NCI-H146 (cell line): ENCODE data around the gene BAHCC1.

Experiments used
- DNase-seq: peaks from one replicate; lab custom pipeline; 2025; lab: John Stamatoyannopoulos, UW

BAHCC1 gene

DNA sequence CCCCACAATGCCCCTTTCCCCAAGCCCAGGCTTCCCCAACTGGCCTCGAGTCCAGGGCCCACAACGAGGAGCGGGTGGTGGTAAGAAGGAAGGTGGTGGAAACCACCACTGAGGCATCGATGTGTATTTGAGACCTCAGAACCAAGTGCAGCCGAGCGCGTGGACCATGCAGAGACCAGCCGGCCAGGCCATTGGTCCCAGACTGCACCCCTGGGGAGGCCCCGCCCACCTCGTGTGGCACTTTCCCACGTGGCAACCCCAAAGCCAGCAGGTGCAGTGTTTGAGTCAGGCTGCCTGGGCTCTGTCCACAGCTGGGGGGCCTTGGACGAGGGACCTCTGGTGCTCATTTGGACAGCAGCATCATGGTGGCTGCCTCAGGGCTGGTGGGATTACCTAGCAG is 28.1 kb upstream of the BAHCC1 start:
- DNase-seq: no peak

DNA sequence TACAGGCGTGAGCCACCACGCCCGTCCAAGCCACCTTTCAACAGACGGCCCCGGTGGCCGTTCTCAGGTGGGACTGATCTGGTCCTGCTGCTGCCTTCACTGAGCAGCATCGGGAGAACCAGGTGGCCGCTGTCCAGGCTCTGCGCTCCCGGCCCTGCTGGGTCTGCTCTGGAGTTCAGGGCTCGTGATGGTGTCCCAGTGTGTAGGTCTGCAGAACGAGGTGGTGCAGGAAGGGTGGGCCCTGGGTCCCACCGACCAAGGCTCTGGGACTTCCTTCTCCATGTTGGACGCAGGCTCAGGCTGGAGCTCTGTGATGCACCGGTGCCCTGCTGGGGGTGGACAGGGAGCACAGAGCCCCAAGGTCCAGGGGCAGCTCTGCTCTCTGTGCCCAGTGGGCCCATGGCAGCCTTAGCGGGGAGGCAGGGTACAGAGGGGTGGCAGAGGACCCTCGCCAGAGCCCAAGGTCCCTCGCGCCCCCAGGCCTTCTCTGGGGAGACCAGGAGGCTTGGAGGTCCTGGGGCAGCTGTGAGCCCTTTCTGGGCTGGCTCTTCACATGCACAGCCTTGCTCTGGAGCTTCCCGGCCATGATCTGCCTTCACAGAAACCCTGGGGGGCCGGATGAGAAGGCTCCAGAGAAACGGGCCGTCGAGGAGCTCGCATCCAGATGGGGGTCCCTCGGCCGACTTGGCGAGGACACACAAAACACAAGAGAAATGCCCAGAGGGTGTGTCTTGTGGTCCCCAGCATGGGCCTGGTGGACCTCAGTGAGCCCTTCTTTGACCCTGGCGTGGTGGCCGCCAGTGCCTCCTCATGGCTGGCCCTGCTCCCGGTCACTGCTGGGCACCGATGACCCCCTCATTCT is 26.9 kb upstream of the BAHCC1 start:
- DNase-seq: no peak

DNA sequence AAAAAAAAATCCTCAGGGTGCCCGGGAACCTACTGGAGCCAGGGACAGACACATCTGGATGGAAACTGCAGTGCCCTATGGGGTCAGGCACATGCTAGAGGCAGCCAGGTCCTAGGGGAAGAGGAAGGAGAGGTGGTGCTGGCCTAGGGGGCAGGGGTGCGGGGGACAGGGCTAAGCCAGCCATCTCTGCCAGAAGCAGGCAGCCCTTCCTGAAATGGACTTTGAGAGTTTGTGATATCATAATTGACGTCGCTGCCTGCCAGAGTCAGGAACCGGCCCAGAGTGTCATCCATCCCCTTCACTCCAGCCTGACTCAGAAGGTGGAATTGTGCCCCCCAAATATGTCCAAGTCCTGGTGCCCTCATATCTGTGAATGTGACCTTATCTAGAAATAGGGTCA is 25.0 kb upstream of the BAHCC1 start:
- no peak for DNase-seq

DNA sequence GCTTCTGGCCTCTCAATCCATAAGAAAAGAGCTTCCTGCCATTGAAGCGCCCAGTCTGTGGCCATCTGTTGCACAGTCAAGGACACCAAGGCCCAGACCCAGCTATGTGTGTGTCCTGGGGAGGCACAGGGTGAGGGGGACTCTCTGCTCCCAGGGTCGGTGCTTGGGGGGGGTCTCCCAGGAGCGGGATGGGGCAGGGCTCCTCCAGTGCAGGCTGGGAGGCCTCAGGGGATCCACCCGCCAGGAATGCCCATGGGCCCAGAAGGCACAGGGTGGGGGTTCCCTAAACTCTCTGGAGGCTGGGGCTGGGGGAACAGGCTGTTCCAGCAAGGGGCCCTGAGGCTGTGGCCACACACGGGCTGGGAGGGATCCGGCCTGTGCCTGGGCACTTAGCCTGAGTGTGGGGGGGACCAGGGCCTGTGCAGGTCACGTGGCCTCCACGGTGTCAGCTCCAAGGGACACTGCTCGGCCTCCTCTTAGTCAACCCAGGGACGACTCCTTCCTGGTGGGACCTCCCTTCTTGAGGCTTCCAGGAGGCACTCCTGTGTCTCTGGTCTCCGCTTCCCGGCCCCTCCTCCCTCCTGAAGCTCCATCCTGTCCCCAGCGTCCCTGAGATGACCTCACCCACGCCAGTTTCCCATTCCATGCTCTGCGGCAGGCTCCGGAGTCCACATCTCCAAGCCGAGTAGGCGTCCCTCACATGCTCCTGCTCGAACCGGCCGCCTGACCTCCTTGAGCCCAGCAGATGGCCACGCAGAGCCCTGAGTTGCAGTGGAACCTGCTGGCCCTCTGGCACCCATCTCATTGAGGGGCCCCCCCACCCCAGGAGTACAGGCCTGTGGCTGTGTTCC is 23.1 kb upstream of the BAHCC1 start:
- DNase-seq: no peak

DNA sequence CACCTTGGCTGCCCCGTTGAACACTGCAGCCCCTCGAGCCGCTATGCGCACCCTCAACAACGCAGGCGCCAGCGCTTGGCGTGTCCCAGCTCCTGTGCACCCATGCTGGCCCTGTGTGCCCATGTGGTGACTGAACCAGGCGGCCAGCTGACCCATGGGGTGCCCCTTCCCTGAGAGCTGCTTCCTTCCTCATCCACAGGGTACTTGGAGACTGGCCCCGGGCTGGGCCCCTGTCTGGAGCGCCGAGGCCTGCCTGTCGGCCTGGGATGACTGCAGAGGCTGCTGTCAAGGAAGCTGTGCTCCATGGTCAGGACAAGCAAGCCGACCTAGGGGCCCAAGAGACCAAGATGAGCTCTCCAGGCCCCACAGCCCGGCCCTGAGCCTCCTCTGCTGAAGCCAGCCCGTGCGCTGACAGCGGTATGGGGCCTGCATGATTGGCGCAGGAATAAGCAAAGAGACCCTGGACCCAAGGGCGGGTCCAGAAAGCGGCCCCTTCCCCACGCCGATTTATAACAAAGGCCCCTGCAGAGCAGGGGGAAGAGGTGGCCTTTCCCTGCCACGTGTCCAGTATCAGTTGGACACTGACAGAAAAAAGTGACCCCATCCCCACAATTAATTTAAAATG is 21.6 kb upstream of the BAHCC1 start:
- no peak for DNase-seq

DNA sequence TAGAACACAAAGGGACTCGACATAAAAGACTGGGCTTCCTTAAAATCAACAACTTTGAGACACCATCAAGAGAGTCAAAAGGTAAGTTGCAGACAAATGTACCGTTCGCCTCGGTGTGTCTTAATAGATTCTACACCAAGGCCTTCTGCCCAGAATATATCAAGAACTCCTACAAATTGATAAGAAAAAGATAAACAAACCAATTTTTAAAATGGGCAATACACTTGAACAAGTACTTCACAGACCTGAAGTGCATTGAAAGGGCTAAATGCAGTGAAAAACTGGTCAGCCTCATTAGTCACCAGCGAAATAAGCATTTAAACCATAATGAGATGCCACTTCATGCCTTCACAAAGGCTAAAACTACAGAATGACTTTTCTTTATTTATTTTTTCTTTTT is 20.4 kb upstream of the BAHCC1 start:
- DNase-seq: no peak

DNA sequence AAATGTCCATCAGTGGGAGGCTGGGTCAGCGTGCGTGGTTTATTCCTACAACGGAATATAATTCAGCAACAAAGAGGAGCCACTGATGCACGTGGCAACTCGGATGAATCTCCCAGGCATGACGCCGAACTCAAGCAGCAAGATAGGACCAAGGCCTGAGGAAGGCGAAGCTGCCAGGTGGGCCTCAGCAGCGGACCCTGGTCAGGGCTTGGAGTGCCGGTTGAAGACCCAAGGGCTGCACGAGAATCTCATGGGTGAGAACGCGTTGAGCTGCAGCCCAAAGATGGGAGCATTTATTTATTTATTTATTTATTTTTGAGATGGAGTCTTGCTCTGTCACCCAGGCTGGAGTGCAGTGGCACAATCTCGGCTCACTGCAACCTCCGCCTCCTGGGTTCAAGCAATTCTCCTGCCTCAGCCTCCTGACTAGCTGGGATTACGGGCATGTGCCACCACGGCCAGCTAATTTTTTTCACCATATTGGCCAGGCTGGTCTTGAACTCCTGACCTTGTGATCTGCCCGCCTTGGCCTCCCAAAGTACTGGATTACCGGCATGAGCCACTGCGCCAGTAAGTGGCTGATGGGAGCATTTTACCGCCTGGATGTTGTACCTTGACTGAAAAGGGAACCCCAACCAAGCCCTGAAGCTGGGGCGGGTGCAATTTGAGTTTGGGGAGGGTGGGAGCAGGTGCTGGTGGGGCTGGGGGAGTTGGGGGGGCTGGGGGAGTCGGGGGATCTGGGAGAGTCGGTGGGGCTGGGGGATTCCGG is 18.1 kb upstream of the BAHCC1 start:
- no peak for DNase-seq

DNA sequence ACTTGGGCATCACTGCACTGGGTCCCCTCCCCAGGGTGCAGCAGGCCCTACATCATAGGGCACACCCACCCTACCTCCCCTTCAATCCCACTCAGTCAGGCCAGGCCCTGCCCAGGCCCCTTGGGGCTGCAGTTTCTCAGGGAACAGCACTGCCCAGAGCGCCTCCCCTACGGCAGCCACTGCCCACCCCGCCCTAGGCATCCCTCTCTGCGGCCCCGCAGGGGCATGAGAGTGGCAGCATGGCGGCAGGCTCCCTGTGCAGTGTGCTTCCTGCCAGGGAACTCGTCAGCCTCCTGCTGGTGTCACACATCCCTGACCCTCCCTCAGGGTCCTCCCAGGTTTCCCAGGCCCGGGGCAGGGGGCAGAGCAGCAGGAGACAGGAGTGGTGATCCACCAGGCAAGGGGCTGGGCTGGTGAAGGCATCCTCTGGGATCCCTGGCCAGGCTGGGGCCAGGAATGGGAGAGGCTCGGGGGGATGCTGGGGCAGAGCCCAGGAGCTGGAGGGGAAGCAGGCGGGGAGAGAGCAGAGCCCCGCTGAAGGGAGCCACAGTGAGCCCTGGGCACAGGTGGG is 16.2 kb upstream of the BAHCC1 start:
- no peak for DNase-seq

DNA sequence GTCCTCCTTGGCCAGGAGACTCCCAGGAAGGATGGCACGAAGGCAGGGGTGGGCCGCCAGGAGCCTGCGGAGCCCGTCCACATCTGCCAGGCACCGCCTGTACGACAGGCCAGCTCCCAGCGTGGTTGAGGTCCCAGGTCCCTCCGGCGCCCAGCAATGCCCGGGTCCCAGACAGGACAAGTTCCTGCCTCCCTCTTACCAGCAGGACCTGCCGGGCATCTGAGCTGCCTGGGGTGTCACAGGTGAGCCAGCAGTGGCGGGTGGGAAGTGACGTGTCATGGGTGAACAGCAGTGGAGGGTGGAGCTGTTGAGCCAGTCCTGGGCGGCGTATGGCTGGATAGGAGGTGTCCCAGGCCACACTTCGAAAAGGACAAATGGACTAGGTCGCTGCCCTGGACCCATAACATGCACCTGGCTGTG is 15.7 kb upstream of the BAHCC1 start:
- DNase-seq: peak; percentile 26

DNA sequence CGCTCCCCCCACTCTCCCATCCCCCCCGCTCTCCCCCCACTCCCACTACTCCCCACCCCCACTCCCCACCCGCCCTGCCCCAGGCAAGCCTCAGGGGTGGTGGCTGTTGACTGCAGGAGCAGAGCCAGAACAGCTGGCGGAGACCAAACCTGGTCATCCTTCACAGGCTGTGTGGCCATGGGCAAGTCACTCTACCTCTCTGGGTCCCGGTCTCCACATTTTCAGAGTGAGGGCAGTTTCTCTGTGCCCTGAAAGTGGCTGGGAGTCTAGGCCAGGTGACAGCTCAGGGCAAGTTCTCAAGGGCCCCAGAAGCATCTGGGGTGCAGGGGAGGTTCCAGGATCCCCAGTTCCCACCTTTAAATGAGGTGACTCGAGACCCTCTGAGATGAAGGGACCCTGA is 15.1 kb upstream of the BAHCC1 start:
- no peak for DNase-seq

DNA sequence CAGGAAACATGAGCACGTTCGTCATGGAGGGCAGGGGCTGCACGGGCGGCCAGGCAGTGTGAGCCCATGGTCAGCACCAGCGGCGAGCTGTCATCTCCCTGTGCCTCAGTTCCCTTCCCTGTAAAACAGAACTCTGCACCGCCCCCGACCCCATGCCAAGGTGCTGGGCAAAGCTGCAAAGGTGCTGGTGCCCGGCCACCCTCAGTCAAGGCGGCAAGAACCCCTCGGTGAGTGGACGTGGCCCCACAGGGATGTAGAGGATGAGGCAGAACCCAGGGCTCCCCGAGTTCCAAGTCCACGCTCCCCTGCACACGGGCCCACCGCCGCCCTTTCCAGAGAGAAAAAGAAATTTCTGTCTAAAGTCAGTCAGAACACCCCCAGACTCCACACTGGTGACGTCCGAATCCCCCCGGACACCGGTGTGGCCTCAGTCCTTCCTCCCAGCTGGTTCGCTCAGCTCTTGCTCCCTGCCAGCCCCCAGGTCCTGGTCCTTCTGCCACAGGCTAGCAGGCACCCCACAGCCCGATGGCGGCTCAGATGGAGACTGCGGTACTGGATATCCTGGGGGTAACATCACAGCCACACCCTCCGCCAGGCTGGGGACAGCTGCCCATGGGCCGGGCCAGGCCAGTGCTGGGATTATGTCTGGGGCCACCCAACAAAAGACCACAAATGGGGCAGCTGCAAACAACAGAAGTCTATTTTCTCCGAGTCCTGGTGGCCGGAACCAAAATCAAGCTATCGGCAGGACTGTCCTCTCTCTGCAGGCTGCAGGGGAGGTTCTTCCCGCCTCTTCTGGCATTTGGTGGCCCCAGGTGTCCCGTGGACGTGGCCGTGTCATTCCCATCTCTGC is 14.4 kb upstream of the BAHCC1 start:
- DNase-seq: no peak

DNA sequence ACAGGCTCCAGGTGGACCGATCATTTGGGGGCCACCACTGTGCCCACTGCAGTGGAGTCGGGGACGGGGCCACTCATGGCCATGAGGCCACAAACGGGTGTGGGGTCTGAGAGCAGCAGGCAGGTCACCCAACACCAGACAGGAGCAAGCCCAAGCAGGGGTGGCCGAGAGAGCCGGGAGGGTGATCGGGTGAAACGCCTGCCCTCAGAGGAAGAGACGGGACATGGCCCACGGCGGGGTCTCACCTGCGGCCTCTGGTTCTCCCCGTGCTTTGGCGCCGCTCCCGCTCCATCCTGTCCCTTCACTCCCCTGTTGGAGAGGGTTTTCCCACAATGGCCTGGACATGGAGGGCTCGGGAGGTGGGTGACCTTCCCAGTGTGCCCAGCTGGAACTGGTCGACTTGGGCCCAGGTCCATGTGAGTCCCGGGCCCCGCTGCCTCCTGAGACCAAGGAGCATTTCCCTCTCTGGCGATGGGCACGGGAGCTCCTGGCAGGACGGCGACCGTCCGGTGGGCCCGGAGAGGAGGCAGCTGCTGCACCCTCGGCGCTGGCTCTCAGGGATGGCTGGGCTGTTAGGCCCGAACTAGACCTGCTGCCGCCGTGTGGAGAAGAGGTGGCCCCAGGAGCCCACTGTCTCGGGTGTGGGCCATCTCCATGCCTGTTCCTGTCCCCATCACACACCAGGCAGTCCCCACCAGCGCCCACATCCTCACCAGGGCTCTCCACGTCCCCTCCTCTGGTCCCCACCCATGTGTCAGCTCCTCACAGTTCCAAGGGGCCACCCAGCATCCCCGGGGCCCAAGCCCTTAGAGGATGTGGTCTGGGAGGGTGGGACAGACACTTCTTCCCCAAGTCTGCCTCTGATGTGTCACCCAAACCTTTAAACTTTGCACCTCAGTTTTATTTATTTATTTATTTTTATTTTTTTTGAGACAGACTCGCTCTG is 13.4 kb upstream of the BAHCC1 start:
- DNase-seq: no peak

DNA sequence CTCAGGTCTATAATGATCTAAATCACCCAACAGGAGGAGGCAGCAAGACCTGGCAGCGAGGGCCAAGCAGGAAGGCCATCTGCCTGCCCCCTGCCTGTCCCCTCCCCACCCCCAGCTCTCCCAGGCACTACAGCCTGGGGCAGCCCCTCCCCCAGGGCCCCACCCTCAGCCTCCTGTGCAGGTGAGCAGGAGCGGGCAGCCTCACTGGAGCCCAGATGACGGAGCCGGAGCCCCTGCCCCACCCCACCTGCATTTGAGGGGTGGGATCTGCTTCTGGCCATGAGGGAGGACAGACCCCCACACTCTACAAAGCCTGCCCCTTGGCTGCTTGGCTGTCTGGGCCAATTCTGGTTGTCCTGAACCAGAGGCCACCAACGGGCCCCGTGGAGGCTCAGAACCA is 12.4 kb upstream of the BAHCC1 start:
- peak; percentile 46 for DNase-seq

DNA sequence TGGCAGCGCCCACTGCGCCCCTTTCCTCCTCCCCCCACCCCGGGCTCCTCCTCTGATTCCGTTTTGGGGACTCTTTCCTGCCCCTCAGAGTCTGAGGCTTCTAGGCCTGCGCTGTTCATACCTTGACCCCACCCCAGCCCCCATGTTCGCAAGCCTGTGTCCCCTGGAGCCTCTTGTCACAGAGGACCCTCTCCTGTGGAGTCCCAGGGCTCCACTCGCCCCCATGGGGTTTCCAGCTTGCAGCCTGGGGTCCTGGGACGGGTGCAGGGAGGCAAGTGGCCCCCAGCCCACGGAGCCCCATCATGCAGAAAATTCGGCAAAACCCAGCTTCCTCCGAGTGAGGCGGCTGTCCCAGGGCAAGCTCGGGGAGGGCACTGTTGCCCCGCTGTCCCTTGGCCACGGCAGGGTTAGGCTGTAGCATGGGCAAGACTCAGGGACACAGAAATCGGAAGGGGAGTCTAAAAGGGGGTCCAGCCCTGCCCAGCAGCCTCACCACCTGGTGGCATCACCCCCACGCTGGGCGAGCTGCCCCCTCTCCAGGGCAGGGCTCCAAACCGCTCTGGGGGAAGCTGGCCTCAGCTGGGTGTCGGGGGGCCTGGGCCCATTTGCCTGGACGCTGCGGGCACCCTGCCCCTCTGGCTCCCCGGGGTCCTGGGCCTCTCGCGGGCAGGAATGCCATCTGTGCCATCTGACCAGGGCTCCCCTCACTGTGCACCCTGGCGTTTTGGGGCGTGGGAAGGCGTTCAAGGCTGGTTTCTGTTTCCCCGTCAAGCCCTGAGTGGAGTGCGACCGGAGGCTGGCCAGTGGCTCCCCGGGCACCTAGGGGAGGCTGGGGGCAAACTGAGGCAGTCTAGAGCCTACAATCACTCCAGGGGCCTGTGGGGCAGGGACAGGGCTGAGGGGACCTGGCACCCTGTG is 11.5 kb upstream of the BAHCC1 start:
- DNase-seq: no peak

DNA sequence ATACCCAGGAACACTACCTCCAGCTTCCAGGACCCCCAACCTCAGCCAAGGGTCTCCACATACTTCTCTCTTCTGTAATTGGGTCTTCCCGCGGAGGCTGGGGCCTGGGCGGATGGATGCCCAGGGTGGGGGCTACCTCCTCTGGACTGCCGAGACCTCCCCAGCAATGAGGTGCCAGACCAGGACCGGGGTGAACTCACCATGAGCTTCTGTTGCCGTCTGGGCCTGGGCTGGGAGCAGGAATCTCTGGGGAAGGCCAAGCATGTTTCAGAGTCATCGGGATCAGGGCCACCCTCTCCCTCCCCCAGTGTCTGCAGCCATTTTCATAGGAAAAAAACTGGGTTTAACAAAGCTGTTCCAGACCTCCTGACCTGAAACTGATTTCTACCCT is 10.3 kb upstream of the BAHCC1 start:
- no peak for DNase-seq

DNA sequence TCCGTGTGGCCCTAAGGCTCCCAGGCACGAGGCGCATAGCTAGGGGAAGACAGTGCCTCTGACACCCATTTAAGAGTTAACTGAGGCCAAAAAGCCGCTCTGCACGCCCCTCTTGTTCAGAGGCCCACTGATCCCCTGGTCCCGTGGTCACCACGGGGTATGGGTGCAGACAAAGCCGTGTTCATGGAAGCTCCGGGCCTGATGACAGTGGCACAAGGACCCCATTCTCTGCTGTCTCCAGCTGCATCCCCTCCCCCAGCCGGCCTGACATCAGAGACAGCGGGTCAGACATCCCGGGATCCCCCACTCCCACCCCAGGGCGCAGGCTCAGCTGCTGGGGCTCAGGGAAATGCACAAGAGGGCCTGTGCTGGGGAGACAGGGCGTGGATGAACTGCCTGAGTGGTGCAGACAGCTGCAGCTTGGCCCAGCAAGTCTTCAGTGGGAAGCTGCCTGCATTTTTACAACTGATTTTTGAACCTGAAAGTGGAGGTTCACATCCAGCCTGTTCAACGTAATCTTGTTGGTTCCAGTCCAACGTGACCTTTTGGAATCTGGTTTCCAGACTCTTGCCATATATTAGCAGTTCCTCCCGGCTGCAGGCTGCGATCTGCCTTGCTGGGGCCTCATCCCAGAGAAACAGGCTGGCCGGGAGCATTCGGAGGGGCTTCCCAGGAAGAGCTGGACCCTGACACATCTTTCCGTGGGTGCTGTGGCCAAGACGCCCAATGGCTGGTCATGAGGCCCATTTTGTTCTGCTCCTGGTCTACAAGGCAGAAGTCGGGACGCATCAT is 9.7 kb upstream of the BAHCC1 start:
- DNase-seq: no peak

DNA sequence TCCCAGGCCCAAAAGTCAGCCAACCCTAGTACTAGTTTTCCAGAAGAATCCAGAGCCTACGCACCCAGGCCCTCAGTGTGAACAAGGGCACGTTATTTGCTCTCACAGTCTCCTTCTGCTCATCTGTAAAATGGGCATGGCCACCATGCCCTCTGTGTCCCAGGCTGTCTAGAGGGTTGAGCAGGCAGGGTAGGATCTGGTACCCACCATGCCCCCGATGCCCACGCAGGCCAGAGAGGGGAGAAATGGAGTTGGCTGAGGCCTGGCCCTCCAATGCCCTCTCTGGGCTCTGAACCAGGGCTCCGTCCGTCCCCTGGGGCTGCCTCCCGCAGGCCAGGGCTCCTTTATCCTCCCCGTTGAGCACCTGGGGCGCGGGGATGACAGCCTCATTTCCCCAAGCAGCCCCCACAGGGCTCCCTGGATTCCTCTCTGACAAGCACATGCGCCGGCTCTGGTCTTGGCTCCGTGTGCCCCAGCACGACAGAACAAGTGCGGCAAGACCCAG is 9.1 kb upstream of the BAHCC1 start:
- DNase-seq: no peak
